Esophagus squamous epithelium (tissue), 5 donors: ENCODE results near the gene EVI5. TPM values are rescaled to one million over a fixed set of nuclear protein-coding genes. Genes with fewer than 3 reads are reported as not detected.

Experiments
- DNase-seq: peaks from one replicate; lab custom pipeline; 2025; lab: John Stamatoyannopoulos, UW
- H3K27ac ChIP-seq, 4 donors: fragments of 200-600 bp; sonication (generic); one replicate each; pipeline ENCODE4 v1.5.1; 2016 to 2019; ENCODE audit warnings: mild to moderate bottlenecking in 1 of 4
- H3K27me3 ChIP-seq, 4 donors: fragments of 200-600 bp; sonication (generic); 1 replicate in 3 of 4; 2 replicates in 1 of 4; pipeline versions ENCODE4 v1.5.1 to v1.6.0; 2017 to 2021; ENCODE audit warnings: antibody characterized with exemption in 1 of 4
- H3K36me3 ChIP-seq, 3 donors: fragments of 200-600 bp; sonication (generic); one replicate each; pipeline ENCODE4 v1.5.1; 2016 to 2019
- H3K4me1 ChIP-seq, 3 donors: fragments of 200-600 bp; sonication (generic); one replicate each; pipeline ENCODE4 v1.5.1; 2017 to 2019
- H3K4me3 ChIP-seq, 4 donors: fragments of 200-600 bp; sonication (generic); 1 replicate in 3 of 4; 2 replicates in 1 of 4; pipeline ENCODE4 v1.5.1; 2016 to 2019; ENCODE audit warnings: mild to moderate bottlenecking in 2 of 4, moderate library complexity in 1 of 4
- H3K9me3 ChIP-seq, 3 donors: fragments of 200-600 bp; sonication (generic); one replicate each; pipeline ENCODE4 v1.5.1; 2016 to 2019
- POLR2A ChIP-seq, 4 donors: fragments of 450-650 bp; IDR thresholded peaks; one replicate each; pipeline ENCODE4 v1.6.1; 2017; ENCODE audit warnings: antibody characterized with exemption in 4 of 4, mild to moderate bottlenecking in 4 of 4, moderate library complexity in 3 of 4
- WGBS, 2 donors: methylation state at CpG; one replicate each; pipeline ENCODE4 v1.1.5; 2018; 5-methylcytosine and 5-hydroxymethylcytosine counted together
- intact Hi-C: fragments of 100-400 bp; cut with DNase I; formaldehyde crosslinking; loops from one replicate; pipeline ENCODE4 v1.15.0; 2022
- small RNA-seq, 4 donors: library from RNA; depleted of rRNA; stranded (forward); fragments of <200 nt; gene quantifications; one replicate each; pipeline ENCODE3, GENCODE V24; 2016
- total RNA-seq, 4 donors: library from RNA; depleted of rRNA; stranded (reverse); fragments of >200 nt; gene quantifications; one replicate each; pipeline ENCODE4 v1.1.0, GENCODE V29; 2016
- TF ChIP-seq, protein P1 (sequence below), 6 experiments: fragments of 450-650 bp in 4 of 6; fragments of 200-600 bp in 2 of 6; sonication (generic) in 2 of 6; IDR thresholded peaks; one replicate each; pipeline ENCODE4 v1.5.1; 2016 to 2019; ENCODE audit warnings: antibody characterized with exemption in 6 of 6, mild to moderate bottlenecking in 4 of 6, moderate library complexity in 4 of 6
- donor health status: DM: yes; HTN: yes; CAD: no.

Gene EVI5
- total RNA-seq, 4 donors from 2014 or later: 5.1 to 23.7 (median 9.0) TPM

DNA sequence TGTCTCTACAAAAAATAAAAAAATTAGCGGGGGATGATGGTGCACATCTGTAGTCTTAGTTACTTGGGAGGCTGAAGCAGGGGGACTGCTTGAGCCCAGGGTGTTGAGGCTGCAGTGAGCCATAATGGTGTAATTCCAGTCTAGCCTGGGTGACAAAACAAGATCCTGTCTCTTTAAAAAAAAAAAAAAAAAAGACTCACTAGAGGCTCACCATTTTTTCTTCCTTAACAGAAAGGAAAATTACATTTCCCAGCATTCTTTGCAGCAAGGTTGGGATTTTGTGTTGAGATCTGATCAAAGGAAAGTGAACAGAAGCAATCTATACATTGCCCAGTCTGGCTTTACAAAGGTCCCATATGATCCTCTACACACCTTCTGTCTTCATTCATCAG is 319.7 kb downstream of the EVI5 start:
- H3K4me3 ChIP-seq: no peak overlapping the region
- H3K4me1 ChIP-seq: no peaks in the 10 kb centered on the region
- DNase-seq: no peak
- no peak for TF ChIP-seq POLR2A (IDR thresholded peaks at IDR 0.05)
- TF ChIP-seq, protein P1, sequence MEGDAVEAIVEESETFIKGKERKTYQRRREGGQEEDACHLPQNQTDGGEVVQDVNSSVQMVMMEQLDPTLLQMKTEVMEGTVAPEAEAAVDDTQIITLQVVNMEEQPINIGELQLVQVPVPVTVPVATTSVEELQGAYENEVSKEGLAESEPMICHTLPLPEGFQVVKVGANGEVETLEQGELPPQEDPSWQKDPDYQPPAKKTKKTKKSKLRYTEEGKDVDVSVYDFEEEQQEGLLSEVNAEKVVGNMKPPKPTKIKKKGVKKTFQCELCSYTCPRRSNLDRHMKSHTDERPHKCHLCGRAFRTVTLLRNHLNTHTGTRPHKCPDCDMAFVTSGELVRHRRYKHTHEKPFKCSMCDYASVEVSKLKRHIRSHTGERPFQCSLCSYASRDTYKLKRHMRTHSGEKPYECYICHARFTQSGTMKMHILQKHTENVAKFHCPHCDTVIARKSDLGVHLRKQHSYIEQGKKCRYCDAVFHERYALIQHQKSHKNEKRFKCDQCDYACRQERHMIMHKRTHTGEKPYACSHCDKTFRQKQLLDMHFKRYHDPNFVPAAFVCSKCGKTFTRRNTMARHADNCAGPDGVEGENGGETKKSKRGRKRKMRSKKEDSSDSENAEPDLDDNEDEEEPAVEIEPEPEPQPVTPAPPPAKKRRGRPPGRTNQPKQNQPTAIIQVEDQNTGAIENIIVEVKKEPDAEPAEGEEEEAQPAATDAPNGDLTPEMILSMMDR (IDR thresholded peaks at IDR 0.05): no peak
- H3K27ac ChIP-seq: no peak overlapping the region
- H3K27me3 ChIP-seq: no peaks in the 10 kb centered on the region
- WGBS, 2 donors: 88 to 100% methylated on average over 1 of the region's 1 CpG
- no peaks in the 10 kb centered on the region for H3K36me3 ChIP-seq
- H3K9me3 ChIP-seq: no peaks in the 10 kb centered on the region
- intact Hi-C loops: no loop called here

DNA sequence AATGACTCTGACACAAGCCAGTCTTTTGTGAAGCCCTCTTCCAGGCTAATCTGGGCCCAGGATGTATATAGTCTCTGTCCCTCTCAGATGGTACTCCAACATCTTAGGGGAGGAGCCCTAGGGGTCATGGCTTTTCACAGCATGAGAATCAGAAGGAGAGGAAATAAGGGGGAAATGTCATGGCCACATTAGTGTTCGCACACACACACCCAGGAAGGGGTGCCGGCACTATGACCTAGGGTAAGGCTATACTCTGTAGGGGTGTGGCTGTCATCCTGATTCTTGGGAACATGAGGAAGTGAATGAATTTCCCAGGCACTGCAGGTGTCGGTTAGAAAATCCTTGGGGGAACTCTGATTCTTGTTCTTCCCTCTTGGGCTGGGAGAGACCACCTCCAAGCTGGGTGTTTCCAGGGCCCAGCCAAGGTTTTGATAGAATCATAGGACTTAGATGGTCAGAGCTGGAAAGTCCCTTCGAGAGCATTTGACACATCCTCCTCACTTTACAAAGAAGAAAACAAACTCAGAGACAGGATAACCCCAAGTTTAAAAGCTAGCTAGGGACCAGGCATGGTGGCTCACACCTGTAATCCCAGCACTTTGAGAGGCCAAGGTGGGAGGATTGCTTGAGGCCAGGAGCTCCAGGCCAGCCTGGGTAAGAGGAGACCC is 320.2 kb downstream of the EVI5 start:
- Histone ChIP-seq H3K27ac (no peak overlapping the region), H3K36me3 (no peaks in the 10 kb centered on the region), H3K4me3 (no peak overlapping the region), H3K27me3 (no peaks in the 10 kb centered on the region), H3K9me3 (no peaks in the 10 kb centered on the region), H3K4me1 (no peaks in the 10 kb centered on the region)
- intact Hi-C loops: no loop called here
- DNase-seq: no peak
- 79 to 82% methylated on average over 4 of the region's 4 CpGs for WGBS, 2 donors
- TF ChIP-seq, protein P1 (IDR thresholded peaks at IDR 0.05): no peak
- no peak for TF ChIP-seq POLR2A (IDR thresholded peaks at IDR 0.05)

DNA sequence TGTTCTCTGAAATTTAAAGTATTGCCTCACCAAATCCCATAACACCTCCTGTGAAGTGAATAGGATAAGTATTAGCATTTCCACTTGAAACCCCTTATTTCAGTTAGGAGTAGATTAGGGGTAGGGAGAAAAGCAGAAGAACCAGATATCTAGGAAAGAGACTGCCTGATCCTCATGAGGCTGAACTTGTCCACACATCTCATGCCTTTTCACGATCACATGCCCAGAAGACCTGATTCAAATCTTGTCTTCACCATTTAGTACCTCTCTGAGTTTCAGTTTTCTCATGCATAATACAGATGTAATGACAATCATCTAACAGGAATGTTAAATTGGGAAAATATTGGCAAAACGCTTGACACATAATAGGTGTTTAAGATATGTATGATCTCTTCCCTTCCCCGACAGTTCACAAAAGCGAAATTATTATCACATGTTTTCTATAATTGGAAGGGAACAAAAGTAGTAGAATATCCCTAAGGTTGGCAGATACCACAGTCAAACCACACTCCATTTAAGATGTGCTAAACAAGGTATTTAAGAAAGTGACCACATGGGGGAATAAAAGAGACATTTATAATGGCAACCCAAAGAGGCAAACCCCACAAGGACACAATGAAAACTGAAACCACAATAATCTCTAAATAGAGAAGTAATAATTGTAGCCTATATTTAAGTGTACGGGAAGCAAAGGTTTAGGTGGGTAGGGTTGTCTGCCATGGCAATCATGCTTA is 323.4 kb downstream of the EVI5 start:
- H3K4me3 ChIP-seq: no peak overlapping the region
- DNase-seq: no peak
- no peaks in the 10 kb centered on the region for H3K9me3 ChIP-seq
- WGBS, 2 donors: 74 to 84% methylated on average over 5 of the region's 5 CpGs
- TF ChIP-seq, protein P1 (IDR thresholded peaks at IDR 0.05): no peak
- no peak for TF ChIP-seq POLR2A (IDR thresholded peaks at IDR 0.05)
- H3K27me3 ChIP-seq: no peaks in the 10 kb centered on the region
- no peaks in the 10 kb centered on the region for H3K36me3 ChIP-seq
- intact Hi-C loops: no loop called here
- no peaks in the 10 kb centered on the region for H3K4me1 ChIP-seq
- no peak overlapping the region for H3K27ac ChIP-seq

DNA sequence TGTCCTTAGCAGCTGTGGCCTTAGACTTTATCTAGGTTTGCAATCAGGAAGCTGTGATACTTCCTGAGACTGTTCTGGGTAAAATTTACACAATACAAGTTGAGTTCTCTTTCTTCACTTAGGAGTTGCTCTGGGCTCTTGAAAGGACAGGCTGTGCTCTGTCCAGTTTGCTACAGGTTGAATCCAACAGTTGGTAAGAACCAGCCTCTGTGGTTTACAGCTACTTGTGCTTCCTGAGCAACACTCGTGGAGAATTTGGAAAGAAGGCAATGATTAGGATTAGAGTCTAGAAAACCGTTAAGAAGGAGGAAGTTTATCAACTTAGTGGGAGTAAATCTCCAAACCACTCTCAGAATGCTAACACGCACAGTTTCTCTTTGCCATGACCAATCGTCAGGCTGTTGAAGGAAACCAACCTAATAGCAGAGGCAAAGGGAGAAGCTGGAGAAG is 325.0 kb downstream of the EVI5 start:
- intact Hi-C loops: no loop called here
- Histone ChIP-seq H3K36me3 (no peaks in the 10 kb centered on the region), H3K27me3 (no peaks in the 10 kb centered on the region), H3K9me3 (no peaks in the 10 kb centered on the region), H3K4me1 (no peaks in the 10 kb centered on the region), H3K27ac (no peak overlapping the region), H3K4me3 (no peak overlapping the region)
- no peak for TF ChIP-seq POLR2A (IDR thresholded peaks at IDR 0.05)
- TF ChIP-seq, protein P1 (IDR thresholded peaks at IDR 0.05): no peak
- no peak for DNase-seq
- 38 to 68% methylated on average over 3 to 4 of the region's 4 CpGs for WGBS, 2 donors

Small RNA genes lying within 50 kb of the gene (small RNA-seq; reads per million reads assigned to genes)
- gene AC104332.2 (0 reads per million in 4 donors), gene RNU4-59P (0 reads per million in 4 donors)

Other genes with a start within 250 kb of the EVI5 start
- 1,000 to 10,000 TPM in 3 of 4 donors, 100 to 1,000 TPM in 1; 828 to 2,443 (median 1,463) TPM for gene RPL5, start 46.9 kb upstream of the EVI5 start, total RNA-seq
- 1 to 10 TPM; 3.1 to 9.9 (median 4.9) TPM for gene DIPK1A, start 176.4 kb upstream of the EVI5 start, total RNA-seq